Neural progenitor cell (in vitro differentiated cells): ENCODE data around the gene CACNA1B. TPM values are rescaled to one million over a fixed set of nuclear protein-coding genes. Genes with fewer than 3 reads are reported as not detected.
"Not testable (repeated sequence)": the region's sequence is repeated elsewhere in the genome, so short reads cannot be mapped to it uniquely, and the experiment has no call there.

Source experiments
- DNase-seq: peaks from one replicate; pipeline ENCODE4 v3.0.0-alpha.2; 2016; ENCODE audit warnings: low spot score
- H2AFZ ChIP-seq: fragments of 200-600 bp; sonication (generic); replicated peaks from 2 replicates; pipeline ENCODE4 v1.6.1; 2016; ENCODE audit warnings: antibody characterized with exemption
- H3F3A ChIP-seq: fragments of 200-600 bp; sonication (generic); 2 replicates; pipeline ENCODE4 v1.6.1; 2016; ENCODE audit warnings: antibody characterized with exemption, low read depth
- H3K27ac ChIP-seq: fragments of 200-600 bp; sonication (generic); 2 replicates; pipeline ENCODE4 v1.5.1; 2016; ENCODE audit warnings: mild to moderate bottlenecking
- H3K27me3 ChIP-seq: fragments of 200-600 bp; sonication (generic); 2 replicates; pipeline ENCODE4 v1.6.1; 2016; ENCODE audit warnings: mild to moderate bottlenecking, moderate library complexity
- H3K36me3 ChIP-seq: fragments of 200-600 bp; sonication (generic); 2 replicates; pipeline ENCODE4 v1.5.1; 2016
- H3K4me1 ChIP-seq: fragments of 200-600 bp; sonication (generic); 2 replicates; pipeline ENCODE4 v1.6.1; 2016; ENCODE audit warnings: mixed run types
- H3K4me2 ChIP-seq: fragments of 200-600 bp; sonication (generic); 2 replicates; pipeline ENCODE4 v1.6.1; 2016
- H3K4me3 ChIP-seq: fragments of 200-600 bp; sonication (generic); 2 replicates; pipeline ENCODE4 v1.5.1; 2016
- H3K79me2 ChIP-seq: fragments of 200-600 bp; sonication (generic); 2 replicates; pipeline ENCODE4 v1.6.1; 2016; ENCODE audit warnings: low read depth
- H3K9ac ChIP-seq: fragments of 200-600 bp; sonication (generic); 2 replicates; pipeline ENCODE4 v1.6.1; 2016
- H3K9me3 ChIP-seq: fragments of 200-600 bp; sonication (generic); 2 replicates; pipeline ENCODE4 v1.5.1; 2016; ENCODE audit warnings: low read depth
- H4K20me1 ChIP-seq: fragments of 200-600 bp; sonication (generic); 2 replicates; pipeline ENCODE4 v1.6.1; 2016; ENCODE audit warnings: low read depth
- H3K27ac Mint-ChIP-seq: 3 replicates; pipeline ENCODE4 v1.8.0; 2021; ENCODE audit warnings: mixed read lengths
- H3K27me3 Mint-ChIP-seq: 2 replicates; pipeline ENCODE4 v1.8.0; 2022; ENCODE audit warnings: low read depth, mild to moderate bottlenecking, inconsistent platforms, moderate library complexity, mixed read lengths; ENCODE audit not compliant: insufficient read depth
- H3K36me3 Mint-ChIP-seq: 3 replicates; pipeline ENCODE4 v1.8.0; 2021; ENCODE audit warnings: mixed read lengths
- H3K4me1 Mint-ChIP-seq: 3 replicates; pipeline ENCODE4 v1.8.0; 2021; ENCODE audit warnings: mixed read lengths
- H3K4me3 Mint-ChIP-seq: 3 replicates; pipeline ENCODE4 v1.8.0; 2021; ENCODE audit warnings: mild to moderate bottlenecking, moderate library complexity, mixed read lengths
- H3K9me3 Mint-ChIP-seq: 3 replicates; pipeline ENCODE4 v1.8.0; 2020; ENCODE audit warnings: mixed read lengths
- microRNA counts: library from miRNA; unstranded; fragments of <30 nt; microRNA quantifications from one replicate; lab custom pipeline; 2016
- microRNA-seq: library from miRNA; unstranded; fragments of <30 nt; microRNA quantifications from one replicate; pipeline ENCODE4, GENCODE V29; 2016
- small RNA-seq: library from RNA; depleted of rRNA; stranded (forward); fragments of <200 nt; gene quantifications from one replicate; pipeline ENCODE3, GENCODE V24; 2015
- total RNA-seq: library from RNA; depleted of rRNA; stranded (reverse); fragments of >200 nt; gene quantifications from 2 replicates; pipeline ENCODE4 v1.2.3, GENCODE V29; 2015; ENCODE audit warnings: low replicate concordance
- TF ChIP-seq, protein P1 (sequence below): fragments of 200-600 bp; sonication (generic); IDR thresholded peaks from 2 replicates; pipeline ENCODE4 v1.5.1; 2017; ENCODE audit warnings: antibody characterized with exemption, mild to moderate bottlenecking

Gene CACNA1B
- total RNA-seq, 1 donor from 2014 or later: 0.30 TPM

DNA sequence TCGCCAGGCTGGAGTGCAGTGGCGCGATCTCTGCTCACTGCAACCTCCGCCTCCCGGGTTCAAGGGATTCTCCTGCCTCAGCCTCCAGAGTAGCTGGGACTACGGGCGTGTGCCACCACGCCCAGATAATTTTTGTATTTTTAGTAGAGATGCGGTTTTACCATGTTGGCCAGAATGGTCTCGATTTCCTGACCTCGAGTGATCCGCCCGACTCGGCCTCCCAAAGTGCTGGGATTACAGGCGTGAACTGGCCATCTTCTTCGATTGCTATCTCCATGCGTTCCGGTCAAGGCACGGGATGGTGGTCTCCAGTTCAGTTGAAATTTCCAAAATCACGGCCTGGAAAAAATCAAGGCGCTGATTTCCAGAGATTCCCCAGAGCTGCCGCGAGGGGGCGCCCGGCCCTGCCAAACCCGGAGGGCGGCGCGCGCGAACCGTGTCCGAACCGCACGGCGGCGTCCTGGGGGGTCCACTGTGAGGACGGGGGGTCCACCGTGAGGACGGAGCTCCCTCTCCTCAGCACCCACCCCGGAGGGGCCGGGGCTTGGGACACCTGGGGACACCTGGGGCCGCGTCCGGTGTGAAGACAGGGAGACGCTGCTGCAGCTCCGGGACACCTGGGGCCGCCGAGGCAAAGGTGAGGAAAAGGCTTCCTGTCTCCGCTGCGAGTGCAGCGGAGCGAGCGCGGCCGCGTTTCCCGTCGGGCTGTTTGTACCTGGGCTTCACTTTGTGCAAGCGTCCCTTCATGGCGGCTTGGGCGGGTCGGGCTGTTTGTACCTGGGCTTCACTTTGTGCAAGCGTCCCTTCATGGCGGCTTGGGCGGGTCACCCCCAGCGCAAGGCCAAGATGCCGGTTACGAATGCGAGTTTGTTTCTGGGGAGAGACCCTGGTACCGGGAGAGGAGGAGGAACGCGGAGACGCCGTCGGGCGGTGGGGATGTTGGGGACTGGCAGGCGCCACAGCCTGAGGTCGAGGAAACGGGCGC lies 272.4 kb downstream of the CACNA1B start:
- not testable (repeated sequence) for H3K36me3 ChIP-seq, H3K9me3 ChIP-seq, H3K4me1 Mint-ChIP-seq, H3F3A ChIP-seq, H3K9ac ChIP-seq, H3K27ac ChIP-seq, H4K20me1 ChIP-seq, H3K27ac Mint-ChIP-seq, H3K79me2 ChIP-seq, H3K9me3 Mint-ChIP-seq, H3K36me3 Mint-ChIP-seq, H3K4me1 ChIP-seq
- H3K4me3 Mint-ChIP-seq: peak overlapping the region; percentile 85
- H3K27me3 Mint-ChIP-seq: peaks cover 15% of the 10 kb centered on the region
- Histone ChIP-seq H3K4me2 (peak overlapping the region; percentile 80), H2AFZ (peak overlapping the region; percentile 97), H3K27me3 (peaks cover 20% of the 10 kb centered on the region), H3K4me3 (peak overlapping the region; percentile 68)
- TF ChIP-seq, protein P1, sequence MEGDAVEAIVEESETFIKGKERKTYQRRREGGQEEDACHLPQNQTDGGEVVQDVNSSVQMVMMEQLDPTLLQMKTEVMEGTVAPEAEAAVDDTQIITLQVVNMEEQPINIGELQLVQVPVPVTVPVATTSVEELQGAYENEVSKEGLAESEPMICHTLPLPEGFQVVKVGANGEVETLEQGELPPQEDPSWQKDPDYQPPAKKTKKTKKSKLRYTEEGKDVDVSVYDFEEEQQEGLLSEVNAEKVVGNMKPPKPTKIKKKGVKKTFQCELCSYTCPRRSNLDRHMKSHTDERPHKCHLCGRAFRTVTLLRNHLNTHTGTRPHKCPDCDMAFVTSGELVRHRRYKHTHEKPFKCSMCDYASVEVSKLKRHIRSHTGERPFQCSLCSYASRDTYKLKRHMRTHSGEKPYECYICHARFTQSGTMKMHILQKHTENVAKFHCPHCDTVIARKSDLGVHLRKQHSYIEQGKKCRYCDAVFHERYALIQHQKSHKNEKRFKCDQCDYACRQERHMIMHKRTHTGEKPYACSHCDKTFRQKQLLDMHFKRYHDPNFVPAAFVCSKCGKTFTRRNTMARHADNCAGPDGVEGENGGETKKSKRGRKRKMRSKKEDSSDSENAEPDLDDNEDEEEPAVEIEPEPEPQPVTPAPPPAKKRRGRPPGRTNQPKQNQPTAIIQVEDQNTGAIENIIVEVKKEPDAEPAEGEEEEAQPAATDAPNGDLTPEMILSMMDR: peak; percentile 64
- peak; percentile 33 for DNase-seq

DNA sequence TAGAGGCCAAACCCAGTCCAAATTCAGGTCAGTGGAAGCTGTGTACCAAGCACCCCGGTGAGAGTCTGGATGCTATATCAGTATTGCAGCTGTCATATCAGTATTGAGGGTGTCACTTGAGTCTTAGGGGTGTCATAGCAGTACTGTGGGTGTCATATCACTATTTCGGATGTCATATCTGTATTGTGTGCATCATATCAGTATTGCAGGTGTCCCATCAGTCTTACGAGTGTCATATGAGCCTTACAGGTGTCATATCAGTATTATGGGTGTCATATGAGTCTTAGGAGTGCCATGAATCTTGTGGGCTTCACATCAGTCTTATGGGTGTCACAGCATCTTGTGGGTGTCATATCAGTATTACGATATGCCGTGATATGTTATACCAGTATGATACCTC lies 278.2 kb downstream of the CACNA1B start:
- not testable (repeated sequence) for H3F3A ChIP-seq, H3K4me1 ChIP-seq, H3K36me3 ChIP-seq, DNase-seq, H4K20me1 ChIP-seq, H3K4me2 ChIP-seq, H3K9ac ChIP-seq, H3K27me3 ChIP-seq, H3K4me1 Mint-ChIP-seq, H3K27ac ChIP-seq, H3K4me3 Mint-ChIP-seq, H3K36me3 Mint-ChIP-seq, H2AFZ ChIP-seq, H3K9me3 ChIP-seq, H3K9me3 Mint-ChIP-seq, H3K27ac Mint-ChIP-seq, H3K79me2 ChIP-seq, H3K27me3 Mint-ChIP-seq, H3K4me3 ChIP-seq

DNA sequence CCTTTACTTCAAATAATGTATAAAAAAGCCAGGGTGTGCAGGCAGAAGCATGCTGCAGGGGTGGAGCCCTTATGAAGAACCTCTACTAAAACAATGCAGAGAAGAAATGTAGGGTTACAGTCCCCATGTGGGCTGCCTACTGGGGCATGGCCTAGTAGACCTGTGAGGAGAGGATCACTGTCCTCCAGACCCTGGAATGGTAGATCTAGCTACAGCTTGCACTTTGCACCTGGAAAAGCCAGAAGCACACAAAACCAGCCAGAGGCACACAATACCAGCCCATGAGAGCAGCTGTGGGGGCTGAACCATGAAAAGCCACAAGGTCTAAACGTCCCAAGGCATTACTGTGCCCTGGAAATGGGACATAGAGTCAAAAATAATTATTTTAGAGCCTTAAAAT lies 289.2 kb downstream of the CACNA1B start:
- H3K4me2 ChIP-seq, H3K79me2 ChIP-seq, H3K27me3 ChIP-seq, H3K27me3 Mint-ChIP-seq, H3K36me3 ChIP-seq, H3K9me3 ChIP-seq, H4K20me1 ChIP-seq, H3K9ac ChIP-seq, H3K4me1 ChIP-seq, H2AFZ ChIP-seq, H3K9me3 Mint-ChIP-seq, H3K4me3 Mint-ChIP-seq, H3K27ac Mint-ChIP-seq, H3K4me1 Mint-ChIP-seq, H3K4me3 ChIP-seq, DNase-seq, H3K27ac ChIP-seq, H3F3A ChIP-seq, H3K36me3 Mint-ChIP-seq: not testable (repeated sequence)

MicroRNA genes within 50 kb of the gene (microRNA counts, 767-probe panel; counts per million panel counts)
- microRNA hsa-miR-602 (lab: Ali Mortazavi, UCI): 460 counts per million, percentile 90 among the panel's probes with 10 or more counts

Small RNAs within 50 kb of the gene (microRNA-seq; reads per million reads assigned to microRNA genes)
- gene MIR602: not detected

Small RNAs within 50 kb of the gene (small RNA-seq; reads per million reads assigned to genes)
- not detected for gene AL591424.2
- not detected for gene MIR602
